Stimulated activated CD8-positive, alpha-beta memory T cell treated with anti-CD3 and anti-CD28 coated beads, Interleukin-4, amount 100 ng/mL, for 48 hours (primary cell): Measurements from ENCODE around the gene GOLGB1.

Experiments
- DNase-seq: peaks from one replicate; pipeline ENCODE4 v3.0.0-alpha.2; 2020

GOLGB1 gene

GRCh38 chr3:121681792-121682191 lies 67.7 kb downstream of the GOLGB1 start:
- no peak for DNase-seq

DNA sequence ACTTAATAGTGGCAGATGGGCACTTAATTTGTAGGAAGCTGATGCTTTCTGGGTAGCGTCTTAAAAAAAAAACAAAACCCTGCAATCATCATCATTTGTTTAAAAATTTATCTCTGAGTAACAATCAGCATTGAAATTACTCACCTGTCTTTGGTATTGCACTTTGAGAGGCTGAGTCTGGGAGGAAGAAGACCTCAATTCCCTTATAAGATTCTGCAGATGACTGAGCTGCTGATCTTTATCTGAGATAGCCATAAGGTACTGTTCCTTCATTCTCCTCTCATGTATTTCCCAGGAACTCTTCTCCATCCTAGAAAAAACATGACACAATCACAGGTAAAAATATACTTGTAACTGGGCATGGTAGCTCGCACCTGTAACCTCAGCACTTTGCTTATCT lies 72.4 kb downstream of the GOLGB1 start:
- DNase-seq, result no peak

- DNase-seq, result no peak
Observed at GRCh38 chr3:121670676-121671075, 78.9 kb downstream of the GOLGB1 start.

- no peak for DNase-seq
Observed at GRCh38 chr3:121667333-121667732, 82.2 kb downstream of the GOLGB1 start.

- DNase-seq, result no peak
Observed at GRCh38 chr3:121665488-121665887, 84.1 kb downstream of the GOLGB1 start.

GRCh38 chr3:121663171-121663847 lies 86.2 kb downstream of the GOLGB1 start:
- DNase-seq, result no peak

DNA sequence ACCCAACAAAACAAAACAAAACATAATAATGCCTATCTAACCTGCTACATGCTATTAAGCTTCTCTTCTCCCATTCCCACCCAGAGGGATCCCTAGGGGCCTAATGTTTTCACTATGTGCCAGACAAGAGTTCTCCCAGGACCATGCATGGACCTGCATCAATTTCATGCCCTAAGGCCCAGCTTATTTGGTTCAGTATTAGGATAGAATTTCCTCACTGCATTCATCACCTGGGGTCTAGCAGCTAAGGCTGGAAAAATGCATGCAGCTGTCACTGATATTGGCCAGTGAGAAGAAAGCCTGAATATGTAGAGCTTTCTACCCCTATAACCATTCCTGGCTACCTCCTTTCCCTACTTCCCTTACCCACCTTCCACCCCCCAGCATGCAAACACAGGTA lies 86.8 kb downstream of the GOLGB1 start:
- DNase-seq, result no peak

DNA sequence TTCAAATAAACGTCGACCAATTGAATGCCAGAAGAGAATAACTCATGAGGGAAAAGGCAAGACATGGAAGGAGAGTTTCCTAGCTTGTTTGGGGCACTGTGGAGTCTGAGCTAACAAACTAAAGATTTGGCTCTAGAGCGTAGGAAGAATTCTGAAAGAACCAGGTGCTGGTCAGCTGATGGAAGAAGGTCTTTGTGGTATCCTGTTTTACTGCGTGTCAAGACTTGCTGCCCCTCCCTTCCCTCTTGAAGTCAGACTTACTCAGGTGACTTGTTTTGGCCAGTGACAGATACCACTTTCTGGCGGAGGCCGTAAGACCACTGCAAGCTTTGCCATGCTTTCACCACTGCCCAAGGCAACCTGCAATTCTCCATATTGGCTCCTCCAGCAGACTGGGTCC lies 88.2 kb downstream of the GOLGB1 start:
- DNase-seq, result no peak

DNA sequence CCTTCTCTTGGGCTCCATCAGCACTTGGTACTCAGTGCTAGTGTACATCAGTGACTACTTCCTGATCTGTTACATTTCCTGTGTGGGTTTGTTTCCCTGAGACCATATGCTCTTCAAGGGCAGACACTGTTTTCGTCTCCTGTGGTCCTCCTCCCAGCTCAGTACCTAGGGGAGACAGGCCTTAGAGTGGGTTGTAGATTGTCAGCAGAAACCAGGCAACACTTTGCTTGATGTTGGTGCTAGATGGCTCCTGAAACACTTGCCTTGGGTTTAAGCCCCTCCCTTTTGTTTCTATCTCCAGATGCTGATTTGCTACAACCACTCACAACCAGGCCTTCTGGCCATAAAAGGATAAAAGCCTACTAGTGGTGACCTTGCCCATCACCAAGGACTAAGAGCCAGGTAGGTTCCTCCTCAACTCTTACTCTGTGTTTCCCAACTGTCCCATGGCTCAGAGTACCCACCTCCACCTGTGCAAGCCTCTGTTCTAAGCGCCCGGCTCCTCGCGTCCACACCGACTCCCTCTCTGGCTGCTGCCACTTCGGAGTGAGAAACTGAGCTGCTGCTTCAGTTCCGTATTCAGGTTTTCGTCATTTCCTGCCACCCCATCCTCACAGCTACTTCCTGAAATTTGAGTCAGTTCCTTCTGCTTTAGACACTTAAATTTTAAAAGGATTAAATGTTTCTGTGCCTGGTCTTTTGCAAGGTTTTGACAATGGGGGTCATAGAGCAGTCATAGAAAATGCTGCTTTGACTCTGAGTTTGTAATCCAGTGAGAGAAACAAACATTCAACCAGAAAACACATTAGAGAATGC lies 89.0 kb downstream of the GOLGB1 start, which contains the start of gene HCLS1:
TSS of gene HCLS1 (minus strand) at position 548 of the 816 bp plus-strand sequence. CDS start 2,556 bp downstream, outside the sequence.
- DNase-seq, result peak; percentile 76

- no peak for DNase-seq
Observed at GRCh38 chr3:121659586-121659985, 90.0 kb downstream of the GOLGB1 start.

DNA sequence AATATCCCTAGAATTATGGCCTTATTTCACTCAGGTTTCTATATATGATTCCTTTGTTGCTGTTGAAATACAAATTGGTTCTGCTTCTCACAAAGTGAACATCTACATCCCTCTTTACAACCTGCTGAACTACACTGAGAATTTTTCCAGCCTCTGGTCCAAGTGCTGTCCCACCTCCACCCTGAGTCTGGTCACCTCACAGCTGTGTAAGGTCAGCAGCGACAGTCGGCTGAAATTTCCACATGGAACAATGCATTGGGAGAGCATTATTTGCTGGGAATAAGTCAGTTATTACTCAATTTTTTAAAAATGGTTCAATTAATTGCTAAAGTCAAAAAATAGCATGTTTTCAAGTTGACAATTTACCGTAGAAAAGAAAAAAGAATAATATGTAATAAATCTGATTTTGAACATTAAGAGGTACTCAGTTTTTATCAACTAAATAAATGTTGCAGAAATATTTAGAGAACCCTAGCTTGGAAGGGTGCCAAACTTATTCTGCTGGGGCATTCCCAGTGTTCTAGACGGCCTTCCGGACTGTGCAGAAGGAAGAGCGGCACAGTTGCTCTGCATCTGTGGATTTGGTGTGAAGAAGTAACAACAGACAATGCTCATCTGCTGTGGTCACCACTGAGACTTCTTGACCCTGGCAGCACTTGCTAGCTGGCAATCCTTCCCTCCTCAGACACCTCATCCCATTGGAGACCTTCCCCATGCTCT lies 90.7 kb downstream of the GOLGB1 start:
- no peak for DNase-seq

DNA sequence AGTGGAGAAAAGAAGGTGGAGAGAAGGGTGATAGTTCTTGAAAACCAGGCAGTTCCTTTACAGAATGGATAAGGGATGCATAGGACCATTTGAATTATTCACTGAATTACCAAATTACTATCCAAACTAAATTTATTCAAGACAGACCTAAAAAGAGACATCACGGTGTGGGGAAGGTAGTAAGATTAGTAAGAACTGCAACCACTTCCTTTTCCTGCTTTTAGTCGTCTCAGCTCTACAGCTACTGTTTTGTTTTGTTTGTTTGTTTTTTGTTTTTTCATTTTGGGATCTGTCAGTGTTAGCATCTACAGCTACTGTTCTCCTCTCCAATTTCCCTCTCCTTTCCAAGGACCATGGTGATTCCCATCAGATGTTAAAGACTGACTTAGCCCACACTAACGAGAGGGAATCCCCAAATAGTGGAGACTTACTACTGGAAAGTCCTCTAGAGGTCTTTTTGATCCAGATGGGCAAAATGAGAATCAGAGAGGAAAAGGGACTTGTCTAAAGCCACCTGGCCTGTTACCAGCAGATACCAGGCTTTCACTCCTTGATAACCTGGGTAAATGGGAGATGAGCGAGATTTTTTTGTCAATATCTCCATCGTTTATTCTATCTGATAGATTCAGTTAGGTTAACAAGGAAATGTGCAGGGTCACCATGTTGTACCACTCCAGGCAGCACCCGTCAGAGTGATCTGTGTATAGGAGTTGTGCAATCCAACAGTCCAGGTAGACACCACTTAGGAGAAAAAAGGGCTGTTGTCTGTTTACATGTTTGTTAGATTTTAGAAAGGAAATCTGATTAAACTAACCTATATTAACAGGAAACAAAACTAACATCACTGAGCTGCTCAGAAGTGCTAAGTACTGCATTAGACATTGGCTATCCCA lies 94.8 kb downstream of the GOLGB1 start:
- DNase-seq, result no peak

- DNase-seq, result no peak
Observed at GRCh38 chr3:121651684-121652083, 97.9 kb downstream of the GOLGB1 start.

GRCh38 chr3:121649645-121650044 lies 99.9 kb downstream of the GOLGB1 start:
- no peak for DNase-seq

DNA sequence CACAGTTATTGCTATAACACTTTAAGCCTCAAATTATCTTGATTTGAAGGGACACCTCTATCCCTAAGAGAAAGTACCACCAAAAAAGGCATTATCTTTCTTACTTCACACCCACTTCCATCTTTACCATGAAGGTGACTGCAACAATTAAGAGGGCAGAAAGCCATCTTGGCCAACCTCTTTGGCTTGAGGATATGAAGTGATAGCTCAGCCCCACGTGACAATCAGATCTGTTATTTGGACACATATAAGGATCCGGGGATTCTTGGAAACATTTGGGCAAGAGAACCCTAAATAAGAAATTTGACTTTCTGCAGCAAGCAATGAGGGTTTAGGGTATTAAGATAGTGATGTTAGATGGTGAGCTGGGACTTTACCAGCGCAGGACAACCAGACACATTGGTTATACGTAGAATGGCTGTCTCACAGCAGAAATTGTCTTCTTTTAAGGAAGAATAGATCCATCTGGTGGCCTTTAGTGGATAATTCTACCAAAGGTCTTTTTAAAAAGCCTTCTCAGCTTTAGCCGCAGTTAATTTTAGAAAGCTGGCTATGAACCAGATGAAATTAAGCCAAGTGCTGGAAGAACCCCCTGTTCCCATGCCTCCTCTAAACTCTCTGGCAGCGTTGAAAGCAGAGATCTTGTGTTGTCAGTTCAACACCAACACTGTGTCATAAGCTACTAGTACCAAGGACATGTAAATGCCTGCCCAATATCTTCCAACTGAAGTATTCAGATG lies 101.2 kb downstream of the GOLGB1 start:
- DNase-seq, result no peak

DNA sequence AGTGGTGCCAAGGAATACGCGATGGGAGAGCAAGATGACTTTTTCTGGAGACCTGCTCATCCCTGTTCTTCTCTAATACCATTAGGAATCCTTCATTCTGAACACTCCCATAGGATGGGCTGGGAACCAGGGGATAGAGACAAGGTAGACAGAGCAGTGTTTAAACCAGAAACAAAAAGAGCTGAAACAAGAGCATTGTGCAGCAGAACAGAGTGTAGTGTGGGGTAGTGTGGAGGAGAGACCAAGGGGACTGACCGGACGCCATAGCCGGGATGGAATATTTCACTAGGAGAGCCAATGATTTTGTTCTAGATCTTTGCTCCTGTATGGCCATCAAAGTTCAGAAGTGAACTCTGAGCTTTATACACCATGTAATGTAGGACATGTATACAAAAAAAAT lies 104.5 kb downstream of the GOLGB1 start:
- DNase-seq, result no peak

GRCh38 chr3:121642601-121643314 lies 106.8 kb downstream of the GOLGB1 start:
- no peak for DNase-seq

DNA sequence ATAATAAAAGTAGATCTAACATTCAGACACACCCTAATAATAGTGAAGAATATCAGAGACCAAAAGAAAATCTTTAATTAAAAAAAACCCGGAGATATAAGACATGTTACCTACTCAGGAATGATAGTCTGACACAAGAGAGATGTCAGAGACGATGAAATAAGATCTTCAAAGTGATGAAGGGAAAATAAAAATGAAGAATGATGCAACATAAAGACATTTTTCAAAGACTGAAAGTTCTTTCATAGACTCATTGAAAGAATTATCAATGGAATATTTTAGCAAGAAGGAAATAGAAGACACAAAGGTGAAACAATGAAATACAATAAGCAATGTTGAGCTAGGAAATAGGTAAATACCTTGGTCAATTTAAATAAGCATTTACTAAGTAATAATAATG lies 108.4 kb downstream of the GOLGB1 start:
- DNase-seq, result no peak

DNA sequence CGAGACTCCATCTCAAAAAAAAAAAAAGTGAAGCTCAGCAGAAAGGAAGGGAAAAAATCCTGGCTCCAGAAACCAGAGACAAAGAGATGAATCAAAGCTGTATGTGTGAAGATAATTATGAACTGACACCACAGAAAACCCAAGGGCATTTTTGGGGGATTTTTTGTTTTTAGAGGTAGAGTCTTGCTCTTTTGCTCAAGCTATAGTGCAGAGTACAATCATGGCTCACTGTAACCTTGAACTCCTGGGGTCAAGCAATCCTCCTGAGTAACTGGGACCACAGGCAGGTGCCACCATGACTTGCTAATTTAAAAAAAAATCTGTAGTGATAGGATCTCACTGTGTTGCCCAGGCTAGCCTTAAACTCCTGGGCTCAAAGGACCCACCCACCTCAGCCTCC lies 111.6 kb downstream of the GOLGB1 start:
- no peak for DNase-seq

GRCh38 chr3:121630355-121630754 lies 119.2 kb downstream of the GOLGB1 start:
- no peak for DNase-seq

DNA sequence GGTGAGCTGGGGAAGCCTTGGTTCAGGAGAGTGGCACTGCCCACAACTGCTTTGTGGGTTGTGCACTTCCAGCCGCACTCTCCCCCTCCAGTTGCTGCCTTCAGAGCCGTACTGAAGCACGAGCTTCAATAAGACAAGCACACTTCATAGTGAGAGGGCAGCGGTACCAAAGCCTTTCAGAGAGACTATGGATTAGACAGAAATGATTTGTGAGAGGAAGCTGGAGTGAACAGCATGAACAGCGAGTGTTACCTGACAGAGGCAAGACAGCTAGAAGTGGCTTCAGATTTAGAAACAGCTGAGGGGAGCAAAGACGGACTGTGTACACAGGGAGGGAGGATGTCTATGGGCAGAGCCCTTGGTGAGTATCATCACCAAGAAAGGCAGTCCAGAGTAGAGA lies 119.9 kb downstream of the GOLGB1 start:
- DNase-seq, result no peak
